ENCODE measurements around the gene HS3ST6. TPM values are rescaled to one million over a fixed set of nuclear protein-coding genes. Genes with fewer than 3 reads are reported as not detected.

Gene HS3ST6
- total RNA-seq, 1 experiment from 2014 or later: not detected

GRCh38 chr16:1907226-1907860 is 10.9 kb downstream of the HS3ST6 start:
- ATAC-seq (no peak), DNase-seq (no peak)
- H3K27ac ChIP-seq (ENCODE audit: low read length): no peak overlapping the region
- H4K20me1 ChIP-seq (ENCODE audit: low read length): no peaks in the 10 kb centered on the region
- TF ChIP-seq EZH2 (IDR thresholded peaks at IDR 0.05; ENCODE audit: low read length, unreplicated experiment) (no peak), CTCF (conservative IDR thresholded peaks at IDR 0.05; ENCODE audit: low read depth, low read length) (no peak), EZH2phosphoT487 (IDR thresholded peaks at IDR 0.05; ENCODE audit: borderline replicate concordance, low read length) (no peak)
- H3K27me3 ChIP-seq (ENCODE audit: low read length): no peaks in the 10 kb centered on the region
- no TSS peak for BruUV-seq (replicated peaks)
- ChIA-PET CTCF (no interaction called here), POLR2A (ENCODE audit: unreplicated experiment) (no interaction called here)
- no peak overlapping the region for H3K4me3 ChIP-seq (ENCODE audit: low read length)
- no peaks in the 10 kb centered on the region for H3K79me2 ChIP-seq (ENCODE audit: low read length)
- intact Hi-C loops (cut with micrococcal nuclease): no loop called here
- no peaks in the 10 kb centered on the region for H3K4me1 ChIP-seq (ENCODE audit: insufficient read depth, low read length)
- H3K9me3 ChIP-seq (ENCODE audit: low read length): no peaks in the 10 kb centered on the region
- H2AFZ ChIP-seq (ENCODE audit: low read length): no peak overlapping the region
- H3K9me2 ChIP-seq (replicated peaks; ENCODE audit: low read length): no peaks in the 10 kb centered on the region
- no peak overlapping the region for H3K4me2 ChIP-seq (ENCODE audit: low read length)
- H3F3A ChIP-seq (ENCODE audit: low read length, unreplicated experiment): no peaks in the 10 kb centered on the region
- H3K9ac ChIP-seq (ENCODE audit: low read length): no peak overlapping the region
- H3K36me3 ChIP-seq (ENCODE audit: low read depth, low read length): no peaks in the 10 kb centered on the region

DNA sequence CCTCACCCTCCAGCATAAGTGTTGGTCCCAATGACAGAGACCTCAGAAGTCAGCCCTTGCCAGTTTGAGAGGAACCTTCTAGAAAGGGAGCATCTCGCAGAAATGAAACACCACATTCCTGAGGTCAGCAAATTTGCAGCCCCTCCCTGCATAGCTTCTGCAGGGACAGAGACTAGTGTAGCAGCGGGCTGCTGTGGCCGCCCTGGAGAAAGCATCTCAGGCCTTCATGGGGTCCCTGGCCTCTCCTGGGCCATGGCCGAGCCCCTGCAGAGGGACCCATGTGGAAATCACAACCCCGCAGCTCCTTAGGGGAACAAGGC is 11.4 kb downstream of the HS3ST6 start:
- no peak overlapping the region for H2AFZ ChIP-seq (ENCODE audit: low read length)
- ChIA-PET POLR2A (ENCODE audit: unreplicated experiment) (no interaction called here), CTCF (no interaction called here)
- DNase-seq: no peak
- no peaks in the 10 kb centered on the region for H3K36me3 ChIP-seq (ENCODE audit: low read depth, low read length)
- no peak for ATAC-seq
- no peaks in the 10 kb centered on the region for H3K9me2 ChIP-seq (replicated peaks; ENCODE audit: low read length)
- no peak overlapping the region for H3K27ac ChIP-seq (ENCODE audit: low read length)
- H4K20me1 ChIP-seq (ENCODE audit: low read length): no peaks in the 10 kb centered on the region
- no TSS peak for BruUV-seq (replicated peaks)
- no peaks in the 10 kb centered on the region for H3F3A ChIP-seq (ENCODE audit: low read length, unreplicated experiment)
- TF ChIP-seq EZH2phosphoT487 (IDR thresholded peaks at IDR 0.05; ENCODE audit: borderline replicate concordance, low read length) (no peak), EZH2 (IDR thresholded peaks at IDR 0.05; ENCODE audit: low read length, unreplicated experiment) (no peak), CTCF (conservative IDR thresholded peaks at IDR 0.05; ENCODE audit: low read depth, low read length) (no peak)
- H3K4me1 ChIP-seq (ENCODE audit: insufficient read depth, low read length): no peaks in the 10 kb centered on the region
- no peaks in the 10 kb centered on the region for H3K27me3 ChIP-seq (ENCODE audit: low read length)
- H3K9ac ChIP-seq (ENCODE audit: low read length): no peak overlapping the region
- H3K4me3 ChIP-seq (ENCODE audit: low read length): no peak overlapping the region
- no peak overlapping the region for H3K4me2 ChIP-seq (ENCODE audit: low read length)
- intact Hi-C loops (cut with micrococcal nuclease): no loop called here
- H3K79me2 ChIP-seq (ENCODE audit: low read length): no peaks in the 10 kb centered on the region
- H3K9me3 ChIP-seq (ENCODE audit: low read length): no peaks in the 10 kb centered on the region

DNA sequence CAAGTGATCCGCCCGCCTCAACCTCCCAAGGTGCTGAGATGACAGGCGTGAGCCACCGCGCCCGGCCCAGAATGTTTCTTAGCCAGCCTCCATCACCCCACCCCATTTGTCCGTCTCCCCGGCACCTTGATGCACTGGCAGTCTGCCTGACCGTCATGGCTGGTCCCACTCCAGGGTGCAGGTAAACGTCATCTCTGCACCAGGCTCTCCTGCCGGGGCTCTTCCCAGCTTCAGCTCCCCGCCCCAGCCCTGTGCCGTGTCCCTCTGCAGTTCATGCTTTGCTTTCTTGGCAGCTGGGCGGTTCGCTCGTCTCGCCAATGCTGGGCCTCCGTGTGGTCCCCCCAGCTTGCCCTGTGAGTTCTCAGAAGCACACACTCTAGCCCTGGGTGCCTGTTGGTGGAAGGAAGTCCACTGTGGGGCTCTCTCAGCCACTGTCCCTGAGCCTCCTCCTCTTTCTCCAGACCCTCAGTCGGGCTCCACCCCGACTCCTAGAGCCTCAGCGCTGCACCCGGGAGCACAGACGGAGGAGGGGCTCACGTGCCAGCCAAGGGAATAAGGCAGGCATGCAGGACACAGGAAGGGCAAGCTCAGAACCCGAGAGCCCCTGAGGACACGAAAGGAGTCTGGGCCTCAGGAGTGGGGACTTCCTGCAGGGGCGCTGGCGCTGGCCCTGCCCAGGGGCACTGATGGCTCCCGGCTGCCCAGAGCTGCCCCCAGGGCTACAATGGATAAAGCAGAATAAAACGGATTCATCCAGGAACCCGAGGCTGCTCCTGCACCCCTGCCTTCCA is 12.0 kb downstream of the HS3ST6 start:
- DNase-seq (no peak), ATAC-seq (no peak)
- no peaks in the 10 kb centered on the region for H3K9me3 ChIP-seq (ENCODE audit: low read length)
- CTCF ChIA-PET: no interaction called here
- intact Hi-C loops (cut with micrococcal nuclease): no loop called here
- no peaks in the 10 kb centered on the region for H4K20me1 ChIP-seq (ENCODE audit: low read length)
- H2AFZ ChIP-seq (ENCODE audit: low read length): no peak overlapping the region
- H3K36me3 ChIP-seq (ENCODE audit: low read depth, low read length): no peaks in the 10 kb centered on the region
- no peak overlapping the region for H3K27ac ChIP-seq (ENCODE audit: low read length)
- no peaks in the 10 kb centered on the region for H3F3A ChIP-seq (ENCODE audit: low read length, unreplicated experiment)
- H3K9me2 ChIP-seq (replicated peaks; ENCODE audit: low read length): no peaks in the 10 kb centered on the region
- no TSS peak for BruUV-seq (replicated peaks)
- H3K9ac ChIP-seq (ENCODE audit: low read length): no peak overlapping the region
- H3K27me3 ChIP-seq (ENCODE audit: low read length): no peaks in the 10 kb centered on the region
- H3K4me1 ChIP-seq (ENCODE audit: insufficient read depth, low read length): no peaks in the 10 kb centered on the region
- no peaks in the 10 kb centered on the region for H3K79me2 ChIP-seq (ENCODE audit: low read length)
- H3K4me3 ChIP-seq (ENCODE audit: low read length): no peak overlapping the region
- POLR2A ChIA-PET (ENCODE audit: unreplicated experiment): no interaction called here
- H3K4me2 ChIP-seq (ENCODE audit: low read length): no peak overlapping the region
- TF ChIP-seq CTCF (conservative IDR thresholded peaks at IDR 0.05; ENCODE audit: low read depth, low read length): no peak
- no peak for TF ChIP-seq EZH2 (IDR thresholded peaks at IDR 0.05; ENCODE audit: low read length, unreplicated experiment)
- TF ChIP-seq EZH2phosphoT487 (IDR thresholded peaks at IDR 0.05; ENCODE audit: borderline replicate concordance, low read length): no peak
